GM23338 (cell line): Measurements from ENCODE around the gene DOK7. TPM values are rescaled to one million over a fixed set of nuclear protein-coding genes. Genes with fewer than 3 reads are reported as not detected.

Experiments
- ATAC-seq: fragments of 200-7000 bp; cut with Tn5 transposase; 3 replicates; pipeline ENCODE4 v1.9.1; 2020
- DNase-seq: peaks from one replicate; pipeline ENCODE4 v3.0.0-alpha.2; 2015; ENCODE audit warnings: low spot score
- H2AFZ ChIP-seq: fragments of 200-600 bp; sonication (generic); 2 replicates; pipeline ENCODE4 v1.8.0; 2016; ENCODE audit warnings: antibody characterized with exemption, mild to moderate bottlenecking, moderate library complexity
- H3F3A ChIP-seq: fragments of 200-600 bp; sonication (generic); replicated peaks from 2 replicates; pipeline ENCODE4 v1.8.0; 2017; ENCODE audit warnings: antibody characterized with exemption, mixed run types, low read depth
- H3K27ac ChIP-seq: fragments of 200-600 bp; sonication (generic); 2 replicates; pipeline ENCODE4 v1.6.1; 2016; ENCODE audit warnings: low read depth
- H3K27me3 ChIP-seq: fragments of 200-600 bp; sonication (generic); 2 replicates; pipeline ENCODE4 v1.8.0; 2016; ENCODE audit warnings: mild to moderate bottlenecking, mixed run types, moderate library complexity; ENCODE audit not compliant: insufficient read depth
- H3K36me3 ChIP-seq: fragments of 200-600 bp; sonication (generic); 2 replicates; pipeline ENCODE4 v1.8.0; 2016; ENCODE audit warnings: mild to moderate bottlenecking; ENCODE audit not compliant: insufficient read depth
- H3K4me1 ChIP-seq: fragments of 200-600 bp; sonication (generic); 2 replicates; pipeline ENCODE4 v1.8.0; 2016; ENCODE audit warnings: mild to moderate bottlenecking, moderate library complexity; ENCODE audit not compliant: insufficient read depth
- H3K4me2 ChIP-seq: fragments of 200-600 bp; sonication (generic); 2 replicates; pipeline ENCODE4 v1.7.1; 2017; ENCODE audit warnings: mixed run types
- H3K4me3 ChIP-seq: fragments of 200-600 bp; sonication (generic); 2 replicates; pipeline ENCODE4 v1.6.1; 2016; ENCODE audit warnings: mixed run types
- H3K79me2 ChIP-seq: fragments of 200-600 bp; sonication (generic); replicated peaks from 2 replicates; pipeline ENCODE4 v1.8.0; 2017; ENCODE audit warnings: mild to moderate bottlenecking; ENCODE audit not compliant: insufficient read depth
- H3K9me2 ChIP-seq: fragments of 200-600 bp; sonication (generic); 2 replicates; pipeline ENCODE4 v1.8.0; 2017; ENCODE audit not compliant: insufficient read depth
- H4K20me1 ChIP-seq: fragments of 200-600 bp; sonication (generic); replicated peaks from 2 replicates; pipeline ENCODE4 v1.8.0; 2017; ENCODE audit warnings: mild to moderate bottlenecking; ENCODE audit not compliant: insufficient read depth
- H3K27ac Mint-ChIP-seq: 2 replicates; pipeline ENCODE4 v1.8.0; 2020; ENCODE audit warnings: inconsistent platforms, mild to moderate bottlenecking, moderate library complexity, mixed read lengths
- H3K27me3 Mint-ChIP-seq: 3 replicates; pipeline ENCODE4 v1.8.0; 2022; ENCODE audit warnings: low read depth, mild to moderate bottlenecking, moderate library complexity, mixed read lengths, inconsistent platforms; ENCODE audit not compliant: insufficient read depth, poor library complexity
- H3K36me3 Mint-ChIP-seq: 3 replicates; pipeline ENCODE4 v1.8.0; 2021; ENCODE audit warnings: low read depth, mild to moderate bottlenecking, inconsistent platforms, moderate library complexity, mixed read lengths
- H3K4me1 Mint-ChIP-seq: 3 replicates; pipeline ENCODE4 v1.8.0; 2020; ENCODE audit warnings: mild to moderate bottlenecking, inconsistent platforms, mixed read lengths
- H3K4me3 Mint-ChIP-seq: 3 replicates; pipeline ENCODE4 v1.8.0; 2021; ENCODE audit warnings: moderate library complexity, mild to moderate bottlenecking, inconsistent platforms, mixed read lengths
- H3K9me3 Mint-ChIP-seq: 3 replicates; pipeline ENCODE4 v1.8.0; 2020; ENCODE audit warnings: moderate library complexity, mild to moderate bottlenecking, inconsistent platforms, mixed read lengths
- CTCF ChIP-seq, 2 experiments: fragments of 200-600 bp in 1 of 2; sonication (generic) in 1 of 2; conservative IDR thresholded peaks; 2 replicates each; pipeline versions ENCODE4 v1.5.1 to v1.6.1; 2016 to 2017; ENCODE audit warnings: antibody characterized with exemption in 2 of 2, low read depth in 2 of 2, mild to moderate bottlenecking in 2 of 2, moderate library complexity in 1 of 2
- NANOG ChIP-seq: IDR thresholded peaks from 2 replicates; pipeline ENCODE4 v1.6.1; 2016; ENCODE audit warnings: antibody characterized with exemption, borderline replicate concordance
- POLR2AphosphoS5 ChIP-seq: IDR thresholded peaks from 2 replicates; pipeline ENCODE4 v1.6.1; 2016; ENCODE audit warnings: antibody characterized with exemption, low read depth
- STAT1 ChIP-seq: IDR thresholded peaks from one replicate; pipeline ENCODE4 v1.6.1; 2016; ENCODE audit warnings: antibody characterized with exemption; ENCODE audit not compliant: unreplicated experiment
- ZNF462 ChIP-seq: fragments of 250-450 bp; sonication (Bioruptor Pico); IDR thresholded peaks from 2 replicates; pipeline ENCODE4 v1.5.0; 2020; ENCODE audit warnings: mild to moderate bottlenecking, moderate library complexity
- polyA plus RNA-seq: library from polyadenylated mRNA; unstranded; fragments of >200 nt; fragmentation: Nextera tagmentation; extraction: Ambion mirVana; gene quantifications from 2 replicates; pipeline ENCODE4 v1.2.1, GENCODE V29; 2016
- total RNA-seq: library from RNA; depleted of rRNA; stranded (reverse); fragments of >200 nt; shearing (Covaris generic); gene quantifications from 2 replicates; pipeline ENCODE4 v1.2.3, GENCODE V29; 2014

DOK7 gene
- total and polyA plus RNA-seq, 2 experiments from 2014 or later, result 0.34 to 0.52 TPM

- TF ChIP-seq NANOG (no peak), STAT1 (no peak), CTCF (conservative IDR thresholded peaks at IDR 0.05; ENCODE audit: low read depth in 2 of 2) (no peak)
- Histone ChIP-seq H3K4me2 (no peak within 1 kb of the TSS), H4K20me1 (no peaks in the 10 kb centered on the region), H3K36me3 (no peaks in the 10 kb centered on the region), H3K27ac (no peak within 1 kb of the TSS), H3K4me1 (no peaks in the 10 kb centered on the region), H3K27me3 (no peaks in the 10 kb centered on the region), H3K79me2 (no peaks in the 10 kb centered on the region), H3F3A (no peaks in the 10 kb centered on the region), H3K4me3 (no peak within 1 kb of the TSS), H2AFZ (no peak within 1 kb of the TSS), H3K9me2 (no peaks in the 10 kb centered on the region)
- H3K27ac Mint-ChIP-seq, result no peak within 1 kb of the TSS
- H3K27me3 Mint-ChIP-seq, result no peaks in the 10 kb centered on the region
- no peaks in the 10 kb centered on the region for H3K4me1 Mint-ChIP-seq
- no peak within 1 kb of the TSS for H3K4me3 Mint-ChIP-seq
- no peaks in the 10 kb centered on the region for H3K36me3 Mint-ChIP-seq
- H3K9me3 Mint-ChIP-seq, result no peaks in the 10 kb centered on the region
- DNase-seq, result no peak
- no peak for ATAC-seq
These were observed 21.3 kb upstream of the DOK7 start, which contains the start of gene HGFAC for GRCh38 chr4:3441501-3442459. Gene HGFAC (plus strand): TSS chr4:3441968. CDS start chr4:3442002, 34 bp downstream.

GRCh38 chr4:3442460-3442958 is 20.6 kb upstream of the DOK7 start:
- Mint-ChIP-seq H3K36me3 (no peaks in the 10 kb centered on the region), H3K27me3 (no peaks in the 10 kb centered on the region), H3K4me1 (no peaks in the 10 kb centered on the region), H3K4me3 (no peak overlapping the region), H3K27ac (no peak overlapping the region), H3K9me3 (no peaks in the 10 kb centered on the region)
- Histone ChIP-seq H4K20me1 (no peaks in the 10 kb centered on the region), H3K4me2 (no peak overlapping the region), H3K79me2 (no peaks in the 10 kb centered on the region), H3F3A (no peaks in the 10 kb centered on the region), H3K36me3 (no peaks in the 10 kb centered on the region), H2AFZ (no peak overlapping the region), H3K27ac (no peak overlapping the region), H3K4me1 (no peaks in the 10 kb centered on the region), H3K4me3 (no peak overlapping the region), H3K9me2 (no peaks in the 10 kb centered on the region), H3K27me3 (no peaks in the 10 kb centered on the region)
- ATAC-seq (no peak), DNase-seq (no peak)
- TF ChIP-seq ZNF462 (CRISPR knock-in tag) (no peak), NANOG (no peak), CTCF (conservative IDR thresholded peaks at IDR 0.05; ENCODE audit: low read depth in 2 of 2) (no peak), POLR2AphosphoS5 (no peak)
